ENCODE data around the gene MIOS.

- TF ChIP-seq POLR2A (IDR thresholded peaks at IDR 0.05) (no peak), CTCF (IDR thresholded peaks at IDR 0.05) (no peak)
Measured at GRCh38 chr7:7529328-7529727, 37.4 kb upstream of the MIOS start.
